22Rv1 (cell line): ENCODE measurements around the gene PLXNA2.

ENCODE experiments used
- ZFX ChIP-seq: fragments of 450-650 bp; IDR thresholded peaks from 2 replicates; pipeline ENCODE4 v1.6.1; 2017; ENCODE audit warnings: antibody characterized with exemption, borderline replicate concordance
- TF ChIP-seq, protein P1 (sequence below): fragments of 450-650 bp; IDR thresholded peaks from 2 replicates; pipeline ENCODE4 v1.5.1; 2017; ENCODE audit warnings: mild to moderate bottlenecking

GRCh38 chr1:208213786-208214185 lies 30.4 kb downstream of the PLXNA2 start:
- TF ChIP-seq ZFX = no peak
- TF ChIP-seq, protein P1, sequence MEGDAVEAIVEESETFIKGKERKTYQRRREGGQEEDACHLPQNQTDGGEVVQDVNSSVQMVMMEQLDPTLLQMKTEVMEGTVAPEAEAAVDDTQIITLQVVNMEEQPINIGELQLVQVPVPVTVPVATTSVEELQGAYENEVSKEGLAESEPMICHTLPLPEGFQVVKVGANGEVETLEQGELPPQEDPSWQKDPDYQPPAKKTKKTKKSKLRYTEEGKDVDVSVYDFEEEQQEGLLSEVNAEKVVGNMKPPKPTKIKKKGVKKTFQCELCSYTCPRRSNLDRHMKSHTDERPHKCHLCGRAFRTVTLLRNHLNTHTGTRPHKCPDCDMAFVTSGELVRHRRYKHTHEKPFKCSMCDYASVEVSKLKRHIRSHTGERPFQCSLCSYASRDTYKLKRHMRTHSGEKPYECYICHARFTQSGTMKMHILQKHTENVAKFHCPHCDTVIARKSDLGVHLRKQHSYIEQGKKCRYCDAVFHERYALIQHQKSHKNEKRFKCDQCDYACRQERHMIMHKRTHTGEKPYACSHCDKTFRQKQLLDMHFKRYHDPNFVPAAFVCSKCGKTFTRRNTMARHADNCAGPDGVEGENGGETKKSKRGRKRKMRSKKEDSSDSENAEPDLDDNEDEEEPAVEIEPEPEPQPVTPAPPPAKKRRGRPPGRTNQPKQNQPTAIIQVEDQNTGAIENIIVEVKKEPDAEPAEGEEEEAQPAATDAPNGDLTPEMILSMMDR = no peak
